GM19397 (cell line): ENCODE data around the gene CPTP.
A peak's percentile ranks its signal among the peaks of the same experiment; 100 is the strongest.
"Not testable (repeated sequence)": the region's sequence is repeated elsewhere in the genome, so short reads cannot be mapped to it uniquely, and the experiment has no call there.

ENCODE experiments used
- ATAC-seq: cut with Tn5 transposase; IDR thresholded peaks from one replicate; pipeline ENCODE4 v1.9.1; 2021; ENCODE audit warnings: mild to moderate bottlenecking, moderate library complexity; ENCODE audit not compliant: unreplicated experiment

The CPTP gene

DNA sequence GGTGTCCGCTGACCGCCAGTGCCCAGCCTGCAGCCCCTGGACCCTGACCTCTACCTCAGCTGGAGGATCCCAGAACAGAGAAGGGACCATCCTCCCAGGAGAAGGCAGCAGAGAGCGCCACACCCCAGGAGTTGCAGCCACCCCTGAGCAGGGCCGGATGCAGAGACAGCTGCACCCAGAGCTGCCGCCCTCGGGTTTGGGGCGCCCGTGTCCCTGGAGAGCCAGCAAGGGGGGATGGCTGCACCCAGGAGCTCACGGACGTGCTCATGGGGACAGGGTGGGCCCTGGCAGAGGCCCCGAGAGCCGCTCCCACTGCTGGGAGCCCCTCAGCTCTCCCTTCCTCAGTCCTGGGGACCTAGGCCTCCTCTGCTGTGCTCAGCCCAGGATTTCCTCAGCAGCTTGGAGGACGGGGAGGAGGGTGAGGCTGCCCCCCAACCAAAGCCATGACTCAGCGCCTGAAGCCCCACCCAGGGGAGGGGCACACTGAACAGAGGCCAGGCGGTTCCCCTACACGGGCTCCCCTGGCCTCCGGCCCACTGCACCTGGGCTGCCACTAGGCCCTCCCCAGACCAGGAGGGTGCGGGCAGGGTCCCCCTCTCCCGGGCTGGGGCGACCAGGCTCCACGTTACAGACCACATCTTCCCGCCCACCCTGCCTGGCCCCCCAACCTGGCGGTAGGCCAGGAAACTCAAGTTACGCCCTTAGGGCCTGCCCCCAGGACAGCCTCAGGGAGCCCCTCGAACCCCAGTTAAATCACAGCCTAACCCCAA lies 19.1 kb upstream of the CPTP start:
- no peak for ATAC-seq

DNA sequence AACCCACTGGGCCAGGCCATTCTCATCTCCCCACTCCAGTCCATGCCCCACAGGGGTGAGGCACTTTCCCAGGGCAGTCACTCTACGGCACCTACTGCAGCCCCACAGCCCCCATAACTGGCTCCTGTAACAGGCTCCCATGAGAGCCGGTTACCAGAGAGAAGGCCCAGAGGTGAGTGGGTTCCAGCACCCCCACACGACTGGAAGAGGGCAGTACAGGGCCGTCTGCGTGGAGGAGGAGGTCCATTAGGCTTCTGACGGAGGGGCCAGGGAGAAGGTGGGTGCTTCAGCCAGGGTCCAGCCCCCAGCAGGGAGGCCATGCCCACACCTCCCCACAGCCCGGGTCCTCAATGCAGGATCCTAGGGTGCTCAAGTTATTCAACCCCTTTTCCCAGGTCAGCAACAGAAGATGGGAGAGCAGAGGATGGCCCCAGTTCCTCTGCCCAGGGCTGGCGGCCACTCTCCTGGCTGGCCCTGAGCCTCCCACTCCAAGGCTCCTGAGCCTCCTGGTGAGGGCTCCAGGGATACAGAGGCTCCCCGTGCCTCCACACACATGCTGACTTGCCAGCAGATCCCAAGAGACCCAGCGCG lies 18.4 kb upstream of the CPTP start:
- ATAC-seq: no peak

DNA sequence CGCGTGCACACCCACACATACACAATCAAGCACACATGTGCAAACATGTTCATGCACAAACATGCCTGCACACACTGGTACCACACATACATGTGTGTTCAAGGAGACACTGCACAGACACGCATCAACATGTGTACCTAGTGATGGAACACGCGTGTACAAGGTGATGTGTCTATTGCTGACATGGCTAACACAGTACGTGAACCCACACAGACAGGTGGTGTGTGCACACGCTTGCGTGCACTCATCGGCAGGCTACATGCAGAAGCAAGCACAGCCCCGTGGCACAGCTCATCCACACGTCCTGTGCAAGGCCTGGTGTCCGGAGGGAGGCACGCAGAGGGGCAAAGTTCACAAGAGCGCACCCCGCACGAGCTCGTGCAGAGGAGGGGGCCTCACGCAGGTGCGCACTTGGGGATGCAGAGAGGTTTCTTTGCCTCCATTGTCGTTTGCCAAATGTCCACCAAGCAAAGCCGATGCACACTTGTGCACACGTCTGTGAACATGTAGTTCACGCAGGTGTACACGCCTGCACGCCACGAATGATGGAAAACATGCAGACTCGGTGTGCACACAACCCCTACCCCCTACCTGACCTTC lies 17.8 kb upstream of the CPTP start:
- no peak for ATAC-seq

DNA sequence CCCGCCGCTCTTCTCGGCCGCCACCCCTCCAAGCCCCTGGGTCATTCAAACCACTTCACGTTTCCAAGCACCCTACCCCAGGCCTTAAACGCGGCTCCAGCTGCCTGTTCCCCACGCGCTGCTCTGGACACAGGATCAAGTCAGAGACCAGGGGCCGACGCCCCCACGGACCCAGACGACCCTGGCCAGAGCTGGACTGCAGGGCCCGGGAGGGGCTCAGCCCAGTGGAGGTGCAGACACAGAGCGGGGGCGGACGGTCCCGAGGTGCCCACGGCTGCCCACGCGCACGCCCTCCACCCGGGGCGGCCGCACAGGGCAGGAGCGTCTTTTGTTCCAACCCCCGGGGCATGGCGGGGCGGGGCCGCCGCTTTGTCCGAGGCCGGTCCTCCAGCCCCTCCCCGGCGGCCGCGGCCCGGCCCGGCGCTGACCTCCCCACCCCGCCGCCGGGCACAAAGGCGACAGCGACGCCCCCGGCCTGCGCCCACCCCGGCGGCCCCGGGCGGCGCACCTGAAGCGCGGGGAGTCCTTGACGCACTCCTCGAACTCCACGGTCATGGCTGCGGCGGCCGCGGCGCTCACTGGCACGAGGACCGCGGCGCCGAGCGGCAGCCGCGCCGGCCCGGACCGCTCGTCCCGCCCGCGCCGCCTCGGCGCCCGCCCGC lies 17.2 kb upstream of the CPTP start:
- ATAC-seq: peak; percentile 1

DNA sequence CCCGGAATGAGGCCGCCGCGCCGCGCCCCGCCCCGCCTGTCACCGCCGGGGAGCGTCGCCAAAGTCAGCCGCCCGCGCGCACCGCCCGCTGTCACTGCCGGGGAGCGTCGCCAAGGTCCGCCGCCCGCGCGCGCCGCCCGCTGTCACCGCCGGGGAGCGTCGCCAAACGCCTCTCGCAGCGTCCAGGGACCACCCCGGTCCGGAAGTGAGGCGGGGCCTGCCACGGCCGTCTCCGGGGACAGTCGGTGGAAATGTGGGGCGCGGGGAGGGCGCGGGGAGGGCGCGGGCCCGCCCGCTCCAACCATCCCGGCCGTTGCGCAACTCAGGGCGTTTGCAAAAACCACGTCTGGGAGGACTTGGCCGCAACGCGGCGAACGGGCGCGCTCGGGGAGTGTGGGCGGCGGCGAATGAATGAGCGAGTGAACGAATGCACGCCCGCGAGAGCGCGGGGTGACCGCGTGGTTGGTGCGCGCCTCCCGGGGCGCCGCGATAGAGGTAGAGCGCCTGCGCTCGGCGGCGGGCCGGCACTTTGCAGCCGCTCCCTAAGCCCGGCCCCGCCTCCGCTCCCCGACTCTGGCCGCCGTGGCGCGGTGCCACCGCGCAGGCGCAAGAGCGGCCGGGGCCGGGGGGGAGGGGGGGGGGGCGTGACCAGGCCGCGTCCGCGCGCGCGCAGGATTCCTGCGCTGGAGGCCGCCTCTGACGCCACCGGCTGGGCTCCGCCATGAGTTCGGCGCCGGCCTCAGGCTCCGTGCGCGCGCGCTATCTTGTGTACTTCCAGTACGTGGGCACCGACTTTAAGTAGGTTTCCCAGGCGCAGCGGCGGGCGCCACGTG lies 16.5 kb upstream of the CPTP start, which contains the start of the genes ACAP3 and PUSL1:
TSS of gene ACAP3 (minus strand) at position 8 of the 833 bp plus-strand sequence. CDS start 115 bp downstream, outside the sequence.
TSS of gene PUSL1 (plus strand) at position 675 of the 833 bp plus-strand sequence. CDS start at position 722, 47 bp downstream.
- ATAC-seq: peak; percentile 59

- ATAC-seq: no peak
These were observed 15.8 kb upstream of the CPTP start for GRCh38 chr1:1308756-1309250.

- no peak for ATAC-seq
These were observed 15.1 kb upstream of the CPTP start for GRCh38 chr1:1309251-1310108.

GRCh38 chr1:1310109-1310385 lies 14.6 kb upstream of the CPTP start:
- no peak for ATAC-seq

- ATAC-seq: no peak
These were observed 14.0 kb upstream of the CPTP start for GRCh38 chr1:1310476-1311053.

DNA sequence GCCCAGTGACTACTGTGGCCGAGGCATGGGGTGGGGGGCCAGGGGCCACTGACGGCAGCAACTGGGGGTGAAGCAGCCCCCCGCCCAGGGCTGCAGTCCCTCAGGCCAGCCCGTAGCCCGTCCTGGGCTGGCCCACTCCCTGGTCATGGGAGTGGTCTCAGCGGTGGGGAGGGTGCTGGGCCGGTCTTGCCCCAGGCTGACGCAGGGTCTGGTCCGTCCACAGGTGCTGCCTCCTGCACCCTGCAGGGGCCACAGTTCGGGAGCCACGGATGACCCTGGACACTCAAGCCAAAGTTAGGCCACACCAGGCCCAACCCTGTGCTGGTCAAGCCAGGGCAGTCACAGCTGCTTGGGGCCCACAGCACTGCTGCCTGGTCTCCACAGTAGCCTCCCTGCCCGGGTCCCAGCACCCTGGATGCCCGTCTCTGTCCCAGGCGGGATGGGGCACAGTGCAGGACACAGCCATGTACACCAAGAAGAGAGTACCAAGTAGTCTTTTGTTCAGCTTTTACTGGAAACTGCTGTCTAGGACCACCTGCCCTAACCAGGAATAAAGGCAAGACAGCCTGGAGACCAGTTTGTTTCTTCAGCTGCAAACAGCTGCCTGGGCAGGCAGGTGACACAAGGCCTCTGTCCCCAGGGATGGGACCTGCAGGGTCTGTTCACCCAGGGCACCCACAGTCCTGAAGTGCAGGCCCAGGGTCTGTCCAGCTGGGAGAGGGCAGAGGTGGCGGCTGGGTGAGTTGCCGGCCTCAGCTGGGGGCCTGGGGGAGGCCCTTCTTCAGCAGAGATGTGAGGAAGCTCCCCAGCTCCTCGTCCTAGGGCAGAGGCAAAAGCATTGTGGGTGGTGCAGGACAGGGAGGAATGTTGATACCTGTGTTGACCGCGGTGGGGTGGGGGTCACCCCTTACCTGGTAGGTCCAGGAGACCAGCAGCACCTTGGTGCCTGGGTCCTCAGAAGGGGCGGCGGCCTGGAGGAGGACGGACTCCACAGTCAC lies 13.2 kb upstream of the CPTP start:
- ATAC-seq: no peak

DNA sequence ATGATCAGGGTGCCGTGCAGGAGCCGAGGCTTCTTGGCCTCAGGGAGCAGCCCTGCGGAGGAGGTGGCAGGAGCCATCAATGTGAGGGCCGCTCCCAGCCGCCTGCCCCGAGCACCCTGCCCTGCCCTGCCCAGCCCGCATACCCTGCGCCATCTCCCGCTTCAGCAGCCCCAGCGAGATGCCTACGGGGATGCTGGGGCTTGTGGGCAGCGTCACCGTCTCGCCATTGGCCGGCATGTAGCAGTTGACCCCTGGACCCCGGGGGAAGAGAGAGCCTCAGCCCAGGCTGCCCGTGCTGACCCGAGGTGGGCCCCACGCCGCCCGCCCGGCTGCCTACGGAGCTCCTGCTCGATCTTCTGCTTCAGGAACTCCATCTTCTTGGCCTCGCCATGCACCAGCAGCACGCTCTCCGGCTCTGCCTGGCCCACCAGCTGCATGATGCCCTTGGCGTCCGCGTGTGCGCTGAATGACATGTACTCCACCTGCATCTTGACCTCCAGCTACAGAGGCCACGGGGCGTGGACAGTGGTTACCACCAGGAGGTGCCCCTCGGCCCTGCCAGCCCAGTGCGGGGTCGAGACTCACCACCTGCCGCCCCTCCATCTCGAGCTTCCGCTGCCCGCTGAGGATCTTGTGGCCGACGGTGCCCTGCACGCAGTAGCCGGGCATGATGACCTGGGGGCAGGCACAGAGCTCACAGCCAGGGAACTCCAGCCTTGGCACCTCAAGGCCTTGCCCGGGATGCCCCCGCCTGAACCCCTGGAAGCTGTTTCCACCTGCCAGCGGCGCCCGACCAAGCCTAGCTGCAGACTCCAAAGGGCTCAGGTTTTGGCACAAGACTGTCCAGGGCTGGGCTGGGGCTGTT lies 11.9 kb upstream of the CPTP start:
- no peak for ATAC-seq

DNA sequence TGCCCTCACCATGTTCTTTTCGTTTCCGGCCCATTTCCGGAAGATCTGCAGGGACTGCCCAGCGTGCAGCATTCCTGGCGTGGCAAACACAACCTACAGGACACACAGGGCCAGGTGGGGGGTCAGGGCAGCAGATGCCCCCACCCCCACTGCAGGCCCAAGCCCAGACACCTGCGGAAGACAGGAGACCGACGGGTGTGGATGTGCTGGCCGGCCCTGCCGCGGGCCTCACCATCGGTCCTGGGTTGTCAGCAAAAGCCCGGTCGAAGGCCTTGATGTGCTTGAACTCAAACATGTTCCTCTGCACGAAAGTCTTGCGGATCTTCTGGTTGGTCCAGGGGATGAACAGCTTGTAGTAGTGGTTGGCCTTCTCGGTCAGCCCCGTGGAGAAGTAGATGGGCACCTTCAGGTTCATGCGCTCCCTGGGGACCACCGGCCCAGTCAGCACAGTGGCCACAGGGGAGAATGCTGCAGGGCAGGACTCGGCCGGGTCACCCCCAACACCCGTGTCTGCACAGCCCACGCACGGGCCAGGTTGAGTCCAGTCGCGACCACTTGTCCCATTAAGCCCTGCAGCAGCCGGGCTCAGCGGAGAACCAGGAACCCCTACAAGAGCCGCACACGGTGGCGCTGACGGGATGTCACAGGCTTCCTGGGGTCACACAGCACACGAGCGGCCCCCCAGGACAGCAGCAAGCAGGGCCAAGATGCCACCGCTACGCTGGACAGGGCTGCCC lies 10.9 kb upstream of the CPTP start:
- ATAC-seq: no peak

GRCh38 chr1:1314237-1314586 lies 10.4 kb upstream of the CPTP start:
- no peak for ATAC-seq

GRCh38 chr1:1314678-1315335 lies 9.8 kb upstream of the CPTP start:
- ATAC-seq: no peak

DNA sequence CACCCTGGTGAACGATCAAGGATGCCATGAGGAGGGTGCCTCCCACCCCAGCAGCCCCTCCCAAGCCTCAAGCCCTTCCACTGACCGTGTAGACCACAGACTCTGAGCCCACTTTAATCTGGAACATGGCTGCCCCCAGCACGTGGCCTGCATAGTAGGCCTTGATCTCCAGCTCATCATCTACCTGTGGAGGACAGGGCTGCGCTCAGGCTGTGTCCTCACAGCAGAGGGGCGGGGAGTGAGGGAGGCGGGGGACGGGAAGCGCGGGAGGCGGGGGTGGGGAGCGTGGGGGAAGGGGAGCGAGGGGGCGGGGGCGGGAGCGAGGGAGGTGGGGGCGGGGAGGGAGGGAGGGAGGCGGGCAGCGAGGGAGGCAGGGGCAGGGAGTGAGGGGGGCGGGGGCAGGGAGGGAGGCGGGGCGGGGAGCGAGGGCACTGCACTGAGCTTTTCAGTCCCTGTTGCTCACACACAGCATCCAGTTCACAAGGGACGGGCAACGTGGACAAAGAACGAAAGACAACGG lies 9.1 kb upstream of the CPTP start:
- ATAC-seq: no peak

- not testable (repeated sequence) for ATAC-seq
These were observed 8.4 kb upstream of the CPTP start for GRCh38 chr1:1316199-1316598.
